ENCODE data around the gene RPIA.

RPIA gene

DNA sequence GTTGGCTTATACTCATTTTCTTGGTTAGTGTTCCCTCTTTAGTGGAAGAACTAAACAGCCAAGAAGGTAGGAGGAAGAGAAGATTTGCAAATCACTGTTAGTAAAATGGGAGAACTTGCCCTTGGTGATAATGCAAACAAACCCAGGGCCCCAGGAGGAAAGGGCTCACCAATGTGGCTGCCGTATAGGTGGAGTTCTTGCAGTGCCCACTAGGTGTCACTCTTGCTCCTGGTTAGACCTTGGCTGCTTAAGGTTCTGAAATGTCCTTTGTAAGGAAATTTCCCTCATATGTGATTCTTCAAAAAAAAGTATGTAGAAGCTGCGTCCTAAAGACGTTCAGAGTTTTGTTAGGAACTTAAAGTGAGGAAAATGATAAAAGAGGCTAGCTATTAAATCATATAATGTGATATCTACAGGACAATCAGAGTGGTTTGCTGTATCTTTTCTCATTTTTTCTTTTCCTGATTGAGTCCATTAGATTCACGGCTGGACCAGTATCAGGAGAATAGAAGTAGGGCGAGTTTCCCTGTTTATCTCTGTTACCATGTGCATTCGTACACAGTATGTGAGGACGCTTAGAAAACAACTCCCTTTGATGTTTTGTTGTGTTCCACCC, 48.6 kb downstream of the RPIA start:
- H3K27ac ChIP-seq, result no peak overlapping the region
- TF ChIP-seq, protein P1, sequence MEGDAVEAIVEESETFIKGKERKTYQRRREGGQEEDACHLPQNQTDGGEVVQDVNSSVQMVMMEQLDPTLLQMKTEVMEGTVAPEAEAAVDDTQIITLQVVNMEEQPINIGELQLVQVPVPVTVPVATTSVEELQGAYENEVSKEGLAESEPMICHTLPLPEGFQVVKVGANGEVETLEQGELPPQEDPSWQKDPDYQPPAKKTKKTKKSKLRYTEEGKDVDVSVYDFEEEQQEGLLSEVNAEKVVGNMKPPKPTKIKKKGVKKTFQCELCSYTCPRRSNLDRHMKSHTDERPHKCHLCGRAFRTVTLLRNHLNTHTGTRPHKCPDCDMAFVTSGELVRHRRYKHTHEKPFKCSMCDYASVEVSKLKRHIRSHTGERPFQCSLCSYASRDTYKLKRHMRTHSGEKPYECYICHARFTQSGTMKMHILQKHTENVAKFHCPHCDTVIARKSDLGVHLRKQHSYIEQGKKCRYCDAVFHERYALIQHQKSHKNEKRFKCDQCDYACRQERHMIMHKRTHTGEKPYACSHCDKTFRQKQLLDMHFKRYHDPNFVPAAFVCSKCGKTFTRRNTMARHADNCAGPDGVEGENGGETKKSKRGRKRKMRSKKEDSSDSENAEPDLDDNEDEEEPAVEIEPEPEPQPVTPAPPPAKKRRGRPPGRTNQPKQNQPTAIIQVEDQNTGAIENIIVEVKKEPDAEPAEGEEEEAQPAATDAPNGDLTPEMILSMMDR (IDR thresholded peaks at IDR 0.05), result peak; percentile 93
- TF ChIP-seq ZFX (IDR thresholded peaks at IDR 0.05; ENCODE audit: borderline replicate concordance), result no peak

DNA sequence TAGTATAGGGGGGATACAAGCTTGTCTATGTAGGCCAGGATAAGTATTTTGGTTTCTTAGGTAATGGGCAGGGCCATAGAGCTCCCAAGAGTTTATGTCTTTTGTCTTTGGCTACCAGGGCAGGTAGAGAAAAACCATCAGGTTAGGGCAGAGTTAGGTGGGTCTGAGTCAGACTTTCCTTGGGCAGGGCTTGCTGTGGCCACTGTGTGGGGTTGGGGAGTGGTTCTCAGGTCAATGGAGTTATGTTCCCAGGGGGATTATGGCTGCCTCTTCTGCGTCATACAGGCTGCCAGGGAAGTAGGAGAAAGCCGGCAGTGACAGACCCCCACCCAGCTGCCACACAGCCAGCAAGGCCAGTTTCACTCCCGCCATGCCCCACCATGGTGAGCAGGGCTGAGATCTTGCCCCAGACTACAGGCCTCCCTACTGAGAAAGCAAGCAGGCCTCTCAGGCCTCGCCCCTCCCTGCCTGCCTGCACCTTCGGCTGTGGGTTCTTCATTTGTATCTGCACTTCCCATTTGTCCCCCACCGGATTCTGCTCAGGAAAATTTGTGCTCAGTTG, 55.5 kb downstream of the RPIA start:
- TF ChIP-seq, protein P1 (IDR thresholded peaks at IDR 0.05), result no peak
- TF ChIP-seq ZFX (IDR thresholded peaks at IDR 0.05; ENCODE audit: borderline replicate concordance), result no peak
- no peak overlapping the region for H3K27ac ChIP-seq

DNA sequence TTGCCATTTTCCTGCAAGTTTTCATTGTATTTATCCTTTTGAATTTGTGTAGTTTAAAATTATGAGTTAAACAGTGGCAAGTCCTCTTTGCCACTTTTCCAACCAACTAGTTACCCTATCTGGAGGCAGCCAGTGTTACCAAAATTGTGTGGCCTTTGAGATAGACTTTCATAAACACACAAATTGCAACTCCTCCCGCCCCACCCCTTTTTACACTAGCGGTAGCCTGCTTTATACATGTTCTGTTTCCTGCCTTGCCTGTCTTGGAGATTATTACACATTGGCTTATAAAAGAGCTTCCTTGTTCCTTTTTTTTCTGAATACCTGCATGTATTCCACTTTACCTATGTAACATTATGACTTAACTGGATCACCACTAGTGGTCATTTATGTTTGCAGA, 56.5 kb downstream of the RPIA start:
- TF ChIP-seq, protein P1 (IDR thresholded peaks at IDR 0.05), result no peak
- TF ChIP-seq ZFX (IDR thresholded peaks at IDR 0.05; ENCODE audit: borderline replicate concordance), result no peak
- no peak overlapping the region for H3K27ac ChIP-seq

DNA sequence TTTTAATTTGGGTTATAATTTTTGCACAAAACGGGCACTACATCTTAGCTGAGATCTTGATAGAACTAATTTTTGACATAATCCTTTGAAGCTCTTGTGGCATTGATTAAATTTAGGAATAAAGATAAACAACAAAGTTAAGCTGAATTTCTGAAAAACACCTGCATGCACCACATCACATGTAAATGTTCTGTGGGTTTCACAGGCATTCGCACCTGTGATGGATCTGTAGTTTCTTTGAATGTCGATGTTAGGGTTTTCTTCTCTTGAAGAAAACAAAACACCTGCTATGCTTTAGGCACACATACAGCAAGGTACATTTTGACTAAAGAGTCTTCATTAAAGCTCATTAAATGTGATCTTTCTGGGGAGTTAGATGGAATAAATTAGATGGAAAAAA, 60.3 kb downstream of the RPIA start:
- TF ChIP-seq, protein P1 (IDR thresholded peaks at IDR 0.05), result no peak
- TF ChIP-seq ZFX (IDR thresholded peaks at IDR 0.05; ENCODE audit: borderline replicate concordance), result no peak
- H3K27ac ChIP-seq, result no peak overlapping the region

DNA sequence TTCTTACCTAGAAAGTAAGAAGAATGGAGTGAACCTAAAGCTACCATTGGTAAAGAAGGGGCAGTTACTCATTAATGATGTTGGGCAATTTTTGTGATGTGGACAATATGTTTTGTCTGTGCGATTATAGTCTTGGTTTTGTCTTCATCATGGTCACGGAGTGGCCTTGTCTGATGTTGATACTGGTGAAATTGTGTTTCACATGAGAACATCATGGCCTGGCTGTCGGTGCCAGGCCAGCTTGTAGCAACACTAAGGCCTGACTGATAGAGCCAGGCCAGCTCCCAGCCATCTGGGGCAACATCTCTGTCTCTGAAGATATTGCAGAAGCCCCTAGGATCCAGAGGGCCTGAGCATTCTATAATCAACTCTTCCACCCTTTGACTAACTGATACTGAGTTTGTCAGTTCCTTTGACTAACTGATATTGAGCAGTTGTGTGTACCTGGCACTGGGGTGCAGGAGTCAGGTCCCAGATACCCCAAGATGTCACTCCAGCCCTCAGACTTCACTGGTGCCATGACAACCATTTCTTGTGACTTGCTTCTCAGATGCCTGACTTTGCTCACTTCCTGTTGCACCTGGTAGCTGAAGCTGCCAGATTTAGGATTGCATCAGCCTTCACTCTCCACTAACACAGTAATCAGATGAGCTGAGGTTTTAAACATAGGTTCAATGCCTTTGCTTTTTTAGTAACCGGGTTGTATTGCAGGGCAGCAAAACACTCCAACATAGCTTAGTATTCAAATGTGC, 62.5 kb downstream of the RPIA start:
- no peak overlapping the region for H3K27ac ChIP-seq
- TF ChIP-seq, protein P1 (IDR thresholded peaks at IDR 0.05), result no peak
- no peak for TF ChIP-seq ZFX (IDR thresholded peaks at IDR 0.05; ENCODE audit: borderline replicate concordance)

DNA sequence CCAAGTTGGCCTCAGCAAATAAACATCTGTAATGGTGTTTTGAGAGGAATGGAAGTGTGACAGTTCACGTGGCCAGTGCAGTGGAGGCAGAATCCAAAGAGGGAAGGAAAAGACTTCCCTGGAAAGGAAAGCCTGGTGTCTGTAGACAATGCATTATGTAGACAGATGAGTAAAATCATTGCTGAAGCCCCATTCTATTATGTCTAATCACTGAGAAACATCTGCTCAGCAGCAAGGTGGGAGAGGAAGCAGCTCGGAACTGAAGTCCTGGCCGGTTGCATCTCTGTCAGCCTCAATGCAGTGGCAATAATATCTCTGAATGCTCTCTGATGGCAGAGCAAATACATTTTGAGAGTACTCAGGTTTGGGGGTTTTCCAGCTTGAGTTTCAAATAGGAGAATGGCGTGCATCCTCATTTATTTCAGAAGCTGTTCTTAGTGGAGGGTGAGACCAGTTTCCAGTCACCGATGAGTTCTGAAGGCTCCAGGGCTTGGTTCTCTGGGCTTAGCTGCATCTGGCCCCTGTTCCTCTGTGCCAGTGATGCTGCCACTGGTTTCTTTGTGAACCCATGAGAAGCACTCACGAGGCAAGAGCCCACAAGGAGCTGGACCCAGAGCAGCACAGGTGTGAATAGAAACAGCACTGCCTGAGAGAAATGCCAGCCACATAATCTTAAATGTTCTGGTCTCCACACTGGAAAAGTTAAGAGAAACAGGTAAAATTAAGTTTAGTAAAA, 63.3 kb downstream of the RPIA start:
- H3K27ac ChIP-seq, result no peak overlapping the region
- TF ChIP-seq, protein P1 (IDR thresholded peaks at IDR 0.05), result no peak
- no peak for TF ChIP-seq ZFX (IDR thresholded peaks at IDR 0.05; ENCODE audit: borderline replicate concordance)

All from 22Rv1 (cell line).